ENCODE data around the gene LPAR3.

- TF ChIP-seq CTCF (IDR thresholded peaks at IDR 0.05) (no peak), POLR2A (IDR thresholded peaks at IDR 0.05) (no peak)
Observed at GRCh38 chr1:84841971-84842370, 51.0 kb downstream of the LPAR3 start.
